Measurements from ENCODE around the gene BOLA2B. TPM values are rescaled to one million over a fixed set of nuclear protein-coding genes. Genes with fewer than 3 reads are reported as not detected.
A peak's percentile ranks its signal among the peaks of the same experiment; 100 is the strongest.
"Not testable (repeated sequence)": the region's sequence is repeated elsewhere in the genome, so short reads cannot be mapped to it uniquely, and the experiment has no call there.

BOLA2B gene
- 100 to 1,000 TPM; 137 to 151 TPM for total RNA-seq

DNA sequence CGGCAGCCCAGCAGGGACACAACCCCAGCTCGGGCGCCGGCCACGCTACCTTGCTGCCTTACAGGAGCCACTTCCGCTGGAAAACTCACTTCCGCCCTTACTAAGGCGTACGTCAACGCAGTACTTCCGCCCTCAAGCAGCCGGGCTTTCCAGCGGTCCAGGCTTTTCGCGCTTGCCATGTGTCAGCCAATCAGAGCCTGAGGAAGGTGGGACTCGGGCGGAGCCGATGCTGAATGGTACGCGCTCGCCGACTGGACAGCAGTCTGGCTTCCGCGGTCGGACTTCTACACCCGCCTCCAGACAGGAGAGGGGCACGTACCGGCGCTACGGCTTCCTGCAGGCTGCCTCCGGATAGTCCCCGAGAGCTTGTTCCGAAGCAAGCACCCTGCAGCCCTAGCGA is at the start of gene BOLA2B, which contains the start of gene SLX1A:
TSS of gene BOLA2B (minus strand) at position 52 of the 400 bp plus-strand sequence. CDS start 71 bp downstream, outside the sequence.
TSS of gene SLX1A (plus strand) at position 261 of the 400 bp plus-strand sequence. CDS start 210 bp downstream, outside the sequence.
- H3K4me3 ChIP-seq: peak within 1 kb of the TSS; percentile 24 to 29
- H3K27ac ChIP-seq; H3K36me3 ChIP-seq; intact Hi-C loops (cut with DNase I); H3K4me1 ChIP-seq (replicated peaks); H3K9me3 ChIP-seq; H3K27me3 ChIP-seq (replicated peaks; ENCODE audit: insufficient read depth); DNase-seq (ENCODE audit: low spot score): not testable (repeated sequence)
- no CpG with 5 or more reads among the region's 34 CpGs for WGBS

DNA sequence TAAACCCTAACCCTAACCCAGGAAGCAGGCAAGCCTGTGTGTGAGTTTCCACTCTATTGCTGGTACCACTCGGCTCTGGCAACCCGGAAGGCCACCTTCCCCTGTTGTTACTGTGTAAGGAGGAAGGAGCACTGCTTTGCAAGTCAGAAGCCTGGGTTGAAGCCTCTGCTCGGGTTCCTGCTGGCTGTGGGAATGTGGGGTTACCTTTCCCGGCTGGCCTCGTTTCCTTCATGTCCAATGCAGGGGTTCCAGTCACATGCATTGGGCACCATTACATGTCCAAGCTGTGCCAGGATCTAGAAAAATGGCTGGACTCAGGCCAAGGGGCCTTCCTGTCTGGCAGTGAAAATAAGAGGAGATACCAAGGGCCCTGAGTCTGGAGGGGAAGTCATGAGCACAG is 23.6 kb upstream of the BOLA2B start:
- H3K4me3 ChIP-seq; H3K9me3 ChIP-seq; H3K36me3 ChIP-seq; H3K27ac ChIP-seq; intact Hi-C loops (cut with DNase I); H3K4me1 ChIP-seq (replicated peaks); H3K27me3 ChIP-seq (replicated peaks; ENCODE audit: insufficient read depth): not testable (repeated sequence)
- WGBS: 58% methylated on average over 5 of the region's 5 CpGs
- DNase-seq (ENCODE audit: low spot score): peak; percentile 1

DNA sequence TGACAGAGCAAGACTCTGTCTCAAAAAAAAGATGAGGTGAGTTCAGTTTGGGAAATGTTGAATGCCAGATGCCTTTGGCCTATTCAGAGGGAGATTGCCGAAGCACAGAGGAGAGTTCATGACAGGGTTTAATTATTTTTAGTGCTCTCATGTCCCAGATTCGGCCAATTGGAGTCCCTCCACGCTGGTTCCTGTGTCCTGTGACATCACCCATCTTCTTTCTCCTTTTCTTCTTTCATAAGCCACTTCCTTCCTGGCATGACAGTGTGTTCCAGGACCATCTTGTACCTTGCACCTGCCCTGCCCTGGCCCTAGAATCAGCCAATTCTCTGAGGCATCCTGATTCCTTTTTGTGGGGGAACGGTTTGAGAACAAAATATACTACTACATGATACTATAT is 17.9 kb upstream of the BOLA2B start:
- H3K36me3 ChIP-seq; H3K9me3 ChIP-seq; DNase-seq (ENCODE audit: low spot score); H3K4me3 ChIP-seq; H3K27ac ChIP-seq; intact Hi-C loops (cut with DNase I); H3K4me1 ChIP-seq (replicated peaks); H3K27me3 ChIP-seq (replicated peaks; ENCODE audit: insufficient read depth): not testable (repeated sequence)
- WGBS: no CpG with 5 or more reads among the region's 4 CpGs

DNA sequence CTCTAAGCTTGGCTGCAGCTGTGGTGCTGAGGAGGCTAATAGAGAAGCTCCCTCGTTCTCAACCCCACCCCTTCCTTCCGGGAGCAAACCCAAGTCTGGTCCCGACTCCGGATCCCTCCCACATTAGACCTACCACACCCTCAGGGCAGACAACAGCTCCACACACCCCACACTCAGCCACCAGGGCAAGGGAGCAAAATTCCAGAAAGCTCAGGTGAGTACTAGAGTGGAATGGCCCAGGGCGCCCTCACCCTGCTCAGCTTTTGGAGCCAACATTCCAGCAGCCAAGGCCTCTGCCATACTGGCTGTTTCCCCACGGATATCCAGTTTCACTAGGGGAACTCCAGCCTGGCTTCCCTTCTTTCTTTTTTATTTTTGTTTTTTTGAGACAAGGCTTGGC is 15.6 kb upstream of the BOLA2B start:
- H3K4me3 ChIP-seq; intact Hi-C loops (cut with DNase I); H3K9me3 ChIP-seq; H3K36me3 ChIP-seq; H3K4me1 ChIP-seq (replicated peaks); H3K27ac ChIP-seq; DNase-seq (ENCODE audit: low spot score); H3K27me3 ChIP-seq (replicated peaks; ENCODE audit: insufficient read depth): not testable (repeated sequence)
- WGBS: no CpG with 5 or more reads among the region's 6 CpGs

DNA sequence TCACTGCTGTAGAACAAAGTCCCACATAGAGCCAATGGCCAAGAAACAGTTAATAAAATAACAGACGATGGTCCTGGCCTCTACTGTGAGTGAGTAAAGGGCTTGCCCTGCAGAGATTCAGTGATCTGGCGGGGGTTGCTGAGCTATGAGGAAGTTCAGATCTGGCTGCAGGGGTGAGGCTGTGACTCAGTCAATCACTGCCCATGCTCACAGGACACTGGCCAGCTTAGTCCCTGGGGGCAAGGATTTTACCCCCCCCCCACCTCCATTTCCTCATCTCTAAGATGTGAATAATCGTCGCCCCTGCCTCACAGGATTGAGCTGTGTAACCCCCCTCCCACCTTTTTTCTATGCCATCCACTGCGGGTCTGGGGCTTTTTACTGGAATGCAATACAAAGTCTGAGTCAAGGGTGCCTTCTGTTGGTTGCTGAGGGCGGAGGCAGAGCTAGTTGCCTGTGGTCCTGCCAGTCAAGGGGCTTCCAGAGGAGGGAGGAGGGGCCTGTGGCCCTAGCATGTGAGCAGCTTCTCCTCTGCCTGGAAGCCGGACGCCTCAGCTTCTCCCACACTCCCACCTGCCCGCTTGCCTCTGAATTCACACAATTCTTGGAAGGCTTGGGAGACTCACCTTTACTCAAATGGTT is 13.7 kb upstream of the BOLA2B start:
- H3K9me3 ChIP-seq; H3K4me1 ChIP-seq (replicated peaks); DNase-seq (ENCODE audit: low spot score); H3K36me3 ChIP-seq; H3K4me3 ChIP-seq; intact Hi-C loops (cut with DNase I); H3K27ac ChIP-seq; H3K27me3 ChIP-seq (replicated peaks; ENCODE audit: insufficient read depth): not testable (repeated sequence)
- 40% methylated on average over 2 of the region's 9 CpGs for WGBS

DNA sequence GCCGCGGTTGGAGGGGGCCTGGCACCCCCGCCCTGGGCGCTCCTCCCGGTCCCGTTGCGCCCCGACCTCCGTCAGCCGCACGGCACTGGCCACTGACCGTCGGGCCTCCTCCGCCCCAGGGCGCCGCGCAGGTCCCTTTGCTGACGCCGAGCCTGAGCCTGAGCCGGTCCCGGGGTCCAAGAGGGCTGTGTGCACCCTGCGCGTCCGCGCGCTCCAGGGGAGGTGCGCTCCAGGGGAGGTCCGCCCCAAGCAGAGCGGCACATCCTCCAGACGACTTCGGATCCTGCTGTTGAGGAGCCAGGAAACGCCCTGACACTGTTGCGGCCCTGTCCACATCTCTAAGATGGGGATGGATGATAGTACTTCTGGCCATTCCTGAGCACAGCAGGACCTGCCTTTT is 12.8 kb upstream of the BOLA2B start:
- intact Hi-C loops (cut with DNase I); H3K9me3 ChIP-seq; H3K36me3 ChIP-seq; H3K27me3 ChIP-seq (replicated peaks; ENCODE audit: insufficient read depth); H3K4me1 ChIP-seq (replicated peaks); H3K27ac ChIP-seq; DNase-seq (ENCODE audit: low spot score): not testable (repeated sequence)
- H3K4me3 ChIP-seq: peak overlapping the region; percentile 35 to 36
- WGBS: no CpG with 5 or more reads among the region's 33 CpGs

DNA sequence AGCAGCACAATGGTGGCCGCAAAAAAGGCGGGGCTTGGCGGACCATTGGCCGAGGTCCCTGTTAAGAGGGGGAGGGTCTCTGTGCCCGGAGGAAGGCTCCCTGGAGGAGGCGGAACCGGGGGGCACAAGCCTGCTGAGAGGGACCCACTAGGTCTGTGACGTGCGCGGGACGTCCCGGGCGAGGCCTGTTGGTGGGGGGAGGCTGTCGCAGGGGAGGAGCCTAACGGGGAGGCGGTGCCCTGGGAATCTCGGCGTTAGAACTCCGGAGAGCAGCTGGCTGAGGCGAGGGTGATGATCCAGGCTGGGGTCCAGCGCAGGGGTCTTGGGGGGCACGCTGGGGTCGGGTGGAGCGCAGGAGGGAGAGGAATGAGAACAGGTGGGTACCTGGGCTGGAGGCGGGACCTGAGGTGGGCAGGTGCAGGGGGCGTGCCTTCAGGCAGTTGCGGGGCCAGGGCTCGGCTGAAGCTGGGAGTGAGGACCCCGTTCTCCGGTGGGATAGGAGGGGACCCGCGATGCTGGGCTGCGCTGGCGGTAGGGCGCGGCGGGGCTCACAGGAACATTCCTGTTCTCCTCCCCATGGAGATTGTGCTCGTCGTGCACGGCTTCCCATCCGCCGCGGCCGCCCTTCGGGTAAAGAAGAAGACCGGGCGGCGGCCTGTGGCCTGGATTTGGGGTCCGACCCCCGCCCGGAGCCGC is 12.2 kb upstream of the BOLA2B start:
- H3K27me3 ChIP-seq (replicated peaks; ENCODE audit: insufficient read depth); DNase-seq (ENCODE audit: low spot score); H3K27ac ChIP-seq; intact Hi-C loops (cut with DNase I); H3K36me3 ChIP-seq; H3K4me1 ChIP-seq (replicated peaks); H3K9me3 ChIP-seq: not testable (repeated sequence)
- 1% methylated on average over 14 of the region's 52 CpGs for WGBS
- H3K4me3 ChIP-seq: peak overlapping the region; percentile 35 to 36

DNA sequence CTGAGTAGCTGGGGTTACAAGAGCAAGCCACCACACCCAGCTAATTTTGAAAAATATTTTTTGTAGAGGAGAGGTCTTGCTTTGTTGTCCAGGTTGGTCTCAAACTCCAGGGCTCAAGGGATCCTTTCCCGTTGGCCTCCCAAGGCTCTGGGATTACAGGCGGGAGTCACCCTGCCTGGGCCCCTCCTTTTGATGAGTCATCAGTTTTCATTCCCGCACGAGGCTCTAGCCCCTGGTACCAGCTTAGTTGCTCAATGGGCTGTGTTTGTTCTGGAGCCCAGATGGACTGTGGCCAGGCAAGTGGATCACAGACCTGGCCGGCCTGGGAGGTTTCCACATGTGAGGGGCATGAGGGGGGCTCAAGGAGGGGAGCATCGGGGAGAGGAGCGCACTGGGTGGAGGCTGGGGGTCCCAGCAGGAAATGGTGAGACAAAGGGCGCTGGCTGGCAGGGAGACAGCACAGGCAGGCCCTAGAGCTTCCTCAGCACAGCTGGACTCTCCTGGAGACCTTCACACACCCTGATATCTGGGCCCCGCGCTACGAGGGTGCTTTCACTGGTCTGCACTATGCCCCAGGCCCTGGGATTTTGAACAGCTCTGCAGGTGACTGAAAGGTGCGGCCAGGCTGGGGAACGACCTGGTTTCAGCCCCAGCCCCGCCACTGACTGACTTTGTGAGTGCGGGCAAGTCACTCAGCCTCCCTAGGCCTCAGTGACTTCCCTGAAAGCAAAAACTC is 6.3 kb upstream of the BOLA2B start:
- H3K4me1 ChIP-seq (replicated peaks); H3K36me3 ChIP-seq; DNase-seq (ENCODE audit: low spot score); H3K4me3 ChIP-seq; H3K9me3 ChIP-seq; intact Hi-C loops (cut with DNase I); H3K27ac ChIP-seq; H3K27me3 ChIP-seq (replicated peaks; ENCODE audit: insufficient read depth): not testable (repeated sequence)
- no CpG with 5 or more reads among the region's 15 CpGs for WGBS

DNA sequence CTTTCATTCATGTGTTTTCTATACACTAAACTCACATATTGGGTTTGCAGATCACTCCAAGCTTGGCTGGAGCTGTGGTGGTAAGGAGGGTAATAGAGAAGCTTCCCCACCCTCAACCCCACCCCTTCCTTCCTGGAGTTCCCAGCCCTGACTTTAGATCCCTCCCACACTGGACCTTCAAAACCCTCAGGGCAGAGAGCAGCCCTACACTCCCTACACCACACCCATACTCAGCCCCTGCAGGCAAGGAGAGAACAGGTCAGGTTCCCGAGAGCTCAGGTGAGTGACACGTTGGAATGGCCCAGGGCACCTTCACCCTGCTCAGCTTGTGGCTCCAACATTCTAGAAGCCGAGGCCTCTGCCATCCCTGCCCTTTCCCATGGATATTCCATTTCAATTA is 5.6 kb upstream of the BOLA2B start, which contains the start of gene SULT1A3:
TSS of gene SULT1A3 (plus strand) at position 207 of the 400 bp plus-strand sequence. CDS start 1,474 bp downstream, outside the sequence.
- no CpG with 5 or more reads among the region's 3 CpGs for whole genome bisulfite sequencing
- H3K4me3 ChIP-seq; intact Hi-C loops (cut with DNase I); H3K27me3 ChIP-seq (replicated peaks; ENCODE audit: insufficient read depth); DNase-seq (ENCODE audit: low spot score); H3K36me3 ChIP-seq; H3K9me3 ChIP-seq; H3K4me1 ChIP-seq (replicated peaks); H3K27ac ChIP-seq: not testable (repeated sequence)

DNA sequence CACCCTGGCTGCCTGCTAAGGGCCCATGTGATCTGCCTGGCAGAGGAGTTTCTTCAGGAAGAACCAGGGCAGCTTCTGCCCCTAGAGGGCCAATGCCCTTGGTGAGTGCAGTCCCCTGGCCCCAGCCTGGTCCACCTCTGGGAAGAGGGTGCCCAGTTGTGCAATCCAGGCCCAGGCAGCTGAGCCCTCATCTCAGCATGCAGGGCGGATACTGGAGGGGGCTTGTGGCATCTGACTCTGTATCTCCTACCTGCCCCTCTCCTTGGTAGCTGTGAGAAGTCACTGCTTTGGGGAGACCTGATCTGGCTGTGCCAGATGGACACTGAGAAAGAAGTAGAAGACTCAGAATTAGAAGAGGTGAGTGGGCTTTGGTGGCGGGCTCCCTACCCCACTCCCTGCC is 3.5 kb upstream of the BOLA2B start:
- DNase-seq (ENCODE audit: low spot score); H3K27ac ChIP-seq; H3K36me3 ChIP-seq; intact Hi-C loops (cut with DNase I); H3K4me3 ChIP-seq; H3K9me3 ChIP-seq; H3K4me1 ChIP-seq (replicated peaks); H3K27me3 ChIP-seq (replicated peaks; ENCODE audit: insufficient read depth): not testable (repeated sequence)
- WGBS: no CpG with 5 or more reads among the region's 2 CpGs

DNA sequence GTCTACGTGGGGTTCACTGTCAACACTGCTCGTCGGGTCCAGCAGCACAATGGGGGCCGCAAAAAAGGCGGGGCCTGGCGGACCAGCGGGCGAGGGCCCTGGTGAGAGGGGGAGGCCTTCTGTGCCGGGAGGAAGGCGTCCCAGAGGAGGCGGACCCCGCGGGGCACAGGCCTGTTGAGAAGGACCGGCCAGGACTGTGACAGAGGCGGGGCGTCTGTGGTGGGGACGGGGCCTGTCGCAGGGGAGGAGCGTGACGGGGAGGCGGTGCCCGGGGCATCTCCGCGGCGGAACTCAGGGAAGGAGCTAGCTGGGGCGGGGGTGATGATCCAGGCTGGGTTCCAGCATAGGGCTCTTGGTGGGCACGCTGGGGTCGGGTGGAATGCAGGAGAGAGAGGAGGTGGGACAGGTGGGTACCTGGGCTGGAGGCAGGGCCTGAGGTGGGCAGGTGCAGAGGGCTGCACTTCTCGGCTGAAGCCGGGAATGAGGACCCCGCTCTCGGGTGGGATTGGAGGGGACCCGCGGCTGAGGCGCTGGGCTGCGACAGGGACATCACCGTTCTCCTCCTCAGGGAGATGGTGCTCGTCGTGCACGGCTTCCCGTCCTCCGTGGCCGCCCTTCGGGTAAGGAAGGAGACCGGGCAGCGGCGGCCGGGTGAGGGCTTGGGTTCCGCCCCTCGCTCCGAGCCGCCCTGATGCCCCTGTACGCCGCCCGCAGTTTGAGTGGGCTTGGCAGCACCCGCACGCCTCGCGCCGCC is 883 bp upstream of the BOLA2B start:
- peak overlapping the region; percentile 24 to 29 for H3K4me3 ChIP-seq
- WGBS: 0% methylated on average over 13 of the region's 60 CpGs

DNA sequence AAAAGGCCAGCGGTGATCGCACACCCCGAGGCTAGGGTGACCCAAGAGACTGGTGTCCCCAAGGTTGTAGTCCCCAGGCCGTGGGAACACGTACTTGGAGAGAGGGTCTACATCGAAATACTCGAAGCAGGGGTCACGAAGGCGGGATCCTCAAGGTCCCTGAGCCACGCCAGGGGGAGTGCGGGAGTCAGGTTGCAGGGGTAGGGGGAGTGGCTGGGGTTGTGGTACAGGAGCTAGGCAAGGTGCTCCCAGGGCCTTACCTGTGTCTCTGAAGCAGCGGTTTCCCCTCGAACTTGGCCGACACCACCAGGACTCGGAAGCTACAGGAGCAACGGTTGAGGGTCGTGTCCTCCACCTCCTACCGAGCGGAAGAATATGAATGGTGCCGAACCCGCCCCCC is 368 bp downstream of the BOLA2B start:
- H3K27me3 ChIP-seq (replicated peaks; ENCODE audit: insufficient read depth); DNase-seq (ENCODE audit: low spot score); intact Hi-C loops (cut with DNase I); H3K4me3 ChIP-seq; H3K27ac ChIP-seq; H3K9me3 ChIP-seq; H3K36me3 ChIP-seq; H3K4me1 ChIP-seq (replicated peaks): not testable (repeated sequence)
- WGBS: no CpG with 5 or more reads among the region's 21 CpGs

More for the DNA sequence above, 883 bp upstream of the BOLA2B start:
- H3K27me3 ChIP-seq (replicated peaks; ENCODE audit: insufficient read depth); H3K9me3 ChIP-seq; DNase-seq (ENCODE audit: low spot score); intact Hi-C loops (cut with DNase I); H3K27ac ChIP-seq; H3K4me1 ChIP-seq (replicated peaks); H3K36me3 ChIP-seq: not testable (repeated sequence)
